GM12878 (cell line): Measurements from ENCODE around the gene PPP2R3A. TPM values are rescaled to one million over a fixed set of nuclear protein-coding genes. Genes with fewer than 3 reads are reported as not detected.
"Not testable (repeated sequence)": the region's sequence is repeated elsewhere in the genome, so short reads cannot be mapped to it uniquely, and the experiment has no call there.

Experiments used
- ATAC-seq: fragments of 200-7000 bp; cut with Tn5 transposase; 3 replicates; pipeline ENCODE4 v1.9.1; 2020; ENCODE audit warnings: mild to moderate bottlenecking, moderate library complexity
- BruUV-seq: library from RNA; stranded (reverse); fragments of 400-500 nt; replicated peaks from 2 replicates; lab custom pipeline; 2021; lab: Mats Ljungman, UMichigan
- CTCF ChIA-PET: fragments of 300-600 bp; sonication (Branson Sonifier 250); formaldehyde crosslinking; extraction: SDS; loops from one replicate; lab custom pipeline; 2021; ENCODE audit warnings: inconsistent platforms; lab: Yijun Ruan, JAX
- POLR2A ChIA-PET: fragments of 350-600 bp; formaldehyde crosslinking; extraction: SDS; loops from one replicate; lab custom pipeline; 2021; ENCODE audit warnings: inconsistent platforms; lab: Charles Lee
- RAD21 ChIA-PET: fragments of 300-600 bp; sonication (Branson Sonifier 250); formaldehyde crosslinking; loops from one replicate; lab custom pipeline; 2023; ENCODE audit warnings: antibody characterized with exemption; ENCODE audit not compliant: unreplicated experiment; lab: Charles Lee
- SMC1A ChIA-PET: fragments of 300-600 bp; sonication (Branson Sonifier 250); formaldehyde crosslinking; loops from one replicate; lab custom pipeline; 2023; ENCODE audit not compliant: unreplicated experiment, uncharacterized antibody; lab: Charles Lee
- DNase-seq: peaks from one replicate; pipeline ENCODE4 v3.0.0-alpha.2; 2011; ENCODE audit warnings: low read depth, low spot score
- FAIRE-seq: peaks from 3 replicates; lab custom pipeline; 2011; peaks lifted over from hg19 to GRCh38; lab: Jason Lieb, UNC
- H2AFZ ChIP-seq: 2 replicates; pipeline ENCODE4 v1.6.0; 2011; ENCODE audit warnings: low read depth, low read length, control low read depth; ENCODE audit not compliant: control insufficient read depth
- H3K27ac ChIP-seq: 2 replicates; pipeline ENCODE4 v1.5.1; 2011; ENCODE audit warnings: control low read depth; ENCODE audit not compliant: control insufficient read depth, insufficient read depth
- H3K27me3 ChIP-seq, 2 experiments: replicated peaks in 1 of 2; 2 replicates each; pipeline versions ENCODE4 v1.6.0 to v1.6.1; 2011; ENCODE audit warnings: low read length in 1 of 2; ENCODE audit not compliant: control insufficient read depth in 2 of 2, insufficient read depth in 2 of 2
- H3K36me3 ChIP-seq, 2 experiments: 2 replicates each; pipeline ENCODE4 v1.5.1; 2011; ENCODE audit warnings: low read length in 1 of 2; ENCODE audit not compliant: control insufficient read depth in 2 of 2, insufficient read depth in 2 of 2
- H3K4me1 ChIP-seq: 2 replicates; pipeline ENCODE4 v1.6.1; 2011; ENCODE audit warnings: mild to moderate bottlenecking, low read length, moderate library complexity, mixed read lengths; ENCODE audit not compliant: control insufficient read depth, insufficient read depth
- H3K4me2 ChIP-seq: 2 replicates; pipeline ENCODE4 v1.6.0; 2011; ENCODE audit warnings: control low read depth; ENCODE audit not compliant: control insufficient read depth, insufficient read depth
- H3K4me3 ChIP-seq: fragments of 200-600 bp; sonication (generic); 2 replicates; pipeline ENCODE4 v1.5.1; 2016
- H3K79me2 ChIP-seq: 2 replicates; pipeline ENCODE4 v1.6.0; 2011; ENCODE audit warnings: low read length; ENCODE audit not compliant: control insufficient read depth, insufficient read depth
- H3K9ac ChIP-seq: 2 replicates; pipeline ENCODE4 v1.8.0; 2011; ENCODE audit warnings: low read length, control low read depth, mixed read lengths; ENCODE audit not compliant: control insufficient read depth, insufficient read depth
- H3K9me3 ChIP-seq: replicated peaks from 3 replicates; pipeline ENCODE4 v1.5.1; 2011; ENCODE audit warnings: mild to moderate bottlenecking, low read length; ENCODE audit not compliant: control insufficient read depth, insufficient read depth
- H4K20me1 ChIP-seq: 2 replicates; pipeline ENCODE4 v1.6.0; 2011; ENCODE audit not compliant: control insufficient read depth, insufficient read depth
- BHLHE40 ChIP-seq, 2 experiments: fragments of 450-650 bp in 1 of 2; IDR thresholded peaks; 2 replicates each; pipeline ENCODE4 v1.6.1; 2011 to 2017; ENCODE audit warnings: low read depth in 2 of 2, borderline replicate concordance in 1 of 2, improper control_type of control experiment in 1 of 2, low read length in 1 of 2, mild to moderate bottlenecking in 1 of 2
- CBFB ChIP-seq: IDR thresholded peaks from 2 replicates; pipeline ENCODE4 v1.6.1; 2016; ENCODE audit warnings: antibody characterized with exemption, low read depth
- E4F1 ChIP-seq: fragments of 450-650 bp; IDR thresholded peaks from 2 replicates; pipeline ENCODE4 v1.6.1; 2018; ENCODE audit warnings: borderline replicate concordance, mild to moderate bottlenecking; ENCODE audit not compliant: partially characterized antibody
- FOXK2 ChIP-seq: fragments of 450-650 bp; IDR thresholded peaks from 2 replicates; pipeline ENCODE4 v1.6.1; 2017; ENCODE audit warnings: mild to moderate bottlenecking, moderate library complexity
- GABPA ChIP-seq: IDR thresholded peaks from 2 replicates; pipeline ENCODE4 v1.6.1; 2014; ENCODE audit warnings: antibody characterized with exemption, low read depth, mild to moderate bottlenecking, inconsistent platforms
- HDGF ChIP-seq: fragments of 450-650 bp; IDR thresholded peaks from 2 replicates; pipeline ENCODE4 v1.6.1; 2016; ENCODE audit warnings: antibody characterized with exemption
- IRF4 ChIP-seq: IDR thresholded peaks from 2 replicates; pipeline ENCODE4 v1.6.1; 2011; ENCODE audit warnings: low read depth, low read length
- KLF5 ChIP-seq: fragments of 450-650 bp; IDR thresholded peaks from 2 replicates; pipeline ENCODE4 v1.6.1; 2014; ENCODE audit warnings: mild to moderate bottlenecking; ENCODE audit not compliant: partially characterized antibody
- NR2C1 ChIP-seq: fragments of 450-650 bp; IDR thresholded peaks from 2 replicates; pipeline ENCODE4 v1.6.1; 2017; ENCODE audit warnings: antibody characterized with exemption, mild to moderate bottlenecking, moderate library complexity
- RB1 ChIP-seq: fragments of 450-650 bp; formaldehyde crosslinking; IDR thresholded peaks from 2 replicates; pipeline ENCODE4 v1.6.1; 2017; ENCODE audit warnings: mild to moderate bottlenecking, borderline replicate concordance
- RBBP5 ChIP-seq: fragments of 200-600 bp; sonication (generic); conservative IDR thresholded peaks from 2 replicates; pipeline ENCODE4 v1.6.1; 2016
- SMARCA5 ChIP-seq: fragments of 450-650 bp; IDR thresholded peaks from 2 replicates; pipeline ENCODE4 v1.6.1; 2017; ENCODE audit warnings: mild to moderate bottlenecking
- SP1 ChIP-seq: IDR thresholded peaks from one replicate; pipeline ENCODE4 v1.6.1; 2011; ENCODE audit warnings: low read depth, low read length
- SREBF1 ChIP-seq: IDR thresholded peaks from 2 replicates; pipeline ENCODE4 v1.6.1; 2012; ENCODE audit warnings: mild to moderate bottlenecking, low read length
- ZBED1 ChIP-seq: IDR thresholded peaks from 2 replicates; pipeline ENCODE4 v1.6.1; 2016; ENCODE audit warnings: borderline replicate concordance
- WGBS: methylation state at CpG from one replicate; pipeline ENCODE4 v1.1.6; 2016; ENCODE audit warnings: low lambda C conversion rate; ENCODE audit not compliant: insufficient replicate concordance, insufficient coverage; ENCODE audit errors: missing lambda C conversion rate; 5-methylcytosine and 5-hydroxymethylcytosine counted together
- in situ Hi-C: fragments of 300-500 bp; cut with MboI; formaldehyde crosslinking; loops from 9 replicates; pipeline ENCODE4 v1.14.3; 2018; ENCODE audit warnings: mixed read lengths
- intact Hi-C: fragments of 100-400 bp; cut with micrococcal nuclease; formaldehyde crosslinking; loops from one replicate; pipeline ENCODE4 v1.14.2; 2022; ENCODE audit not compliant: unreplicated experiment
- polyA plus RNA-seq, 11 experiments: library from polyadenylated mRNA; depleted of rRNA in 4 of 11; unstranded in 6 of 11; stranded (reverse) in 5 of 11; fragments of >200 nt; fragmentation: Nextera tagmentation in 4 of 11; fragmentation: Illumina TruSeq in 1 of 11; extraction: Ambion mirVana in 4 of 11; extraction: Trizol in 1 of 11; gene quantifications; 1 replicate in 1 of 11; 2 replicates in 10 of 11; pipeline versions ENCODE4 v1.2.1 to v1.2.3, GENCODE V29; 2011 to 2016; ENCODE audit warnings: inconsistent platforms in 2 of 11, missing spikeins in 2 of 11, low read depth in 1 of 11
- total RNA-seq, 4 experiments: library from RNA; depleted of rRNA in 3 of 4; stranded (reverse); fragments of >200 nt in 3 of 4; fragmentation: Illumina TruSeq in 1 of 4; extraction: Trizol in 1 of 4; gene quantifications; 2 replicates each; pipeline versions ENCODE4 v1.2.1 to v1.2.3, GENCODE V29; 2013 to 2021

Gene PPP2R3A
- total and polyA plus RNA-seq, 10 of the 15 experiments (the other 5 are each of a cell fraction or from before 2014, with no cell fraction given), result under 0.01 to 0.16 (median 0.06) TPM; not detected in 5

- FAIRE-seq, in situ Hi-C loops, H3K9me3 ChIP-seq, H3K27ac ChIP-seq, BruUV-seq, H3K4me1 ChIP-seq, H2AFZ ChIP-seq, ATAC-seq, H3K36me3 ChIP-seq, H3K27me3 ChIP-seq, DNase-seq: not testable (repeated sequence)
- RAD21 ChIA-PET, result interaction anchor here (1.0 to 3.2 kb wide), 4 partner anchors 9 to 560 kb away, joined by 3 to 12 read pairs (median 8); partner anchors contain the start of genes PCCB and STAG1
- Histone ChIP-seq H3K9ac (peak overlapping the region; percentile 99), H3K4me2 (peak overlapping the region; percentile 69), H4K20me1 (peaks cover 16% of the 10 kb centered on the region), H3K79me2 (peaks cover 92% of the 10 kb centered on the region), H3K4me3 (peak overlapping the region; percentile 83)
- CTCF ChIA-PET, result interaction anchor here (1.5 kb wide), 1 partner anchor 560 kb away, joined by 5 read pairs; the partner anchor contains the start of gene STAG1
- intact Hi-C loops, result loop anchor here (2.0 to 10.0 kb wide), 4 partner anchors 13 to 823 kb away; no protein-coding TSS in a partner anchor
- WGBS, result 2% methylated on average over 6 of the region's 6 CpGs
- 0 out of 2 replicates have a peak, but pooled peaks have one; percentile 53 for TF ChIP-seq HDGF
- POLR2A ChIA-PET, result interaction anchor here (0.9 to 1.5 kb wide), 2 partner anchors 37 to 669 kb away, joined by 3 to 4 read pairs; partner anchors contain the start of gene NCK1
- SMC1A ChIA-PET, result interaction anchor here (2.6 to 3.0 kb wide), 2 partner anchors 59 to 561 kb away, joined by 11 to 13 read pairs; partner anchors contain the start of genes PCCB and STAG1
These were observed 226.7 kb downstream of the PPP2R3A start for GRCh38 chr3:136192195-136192594.

DNA sequence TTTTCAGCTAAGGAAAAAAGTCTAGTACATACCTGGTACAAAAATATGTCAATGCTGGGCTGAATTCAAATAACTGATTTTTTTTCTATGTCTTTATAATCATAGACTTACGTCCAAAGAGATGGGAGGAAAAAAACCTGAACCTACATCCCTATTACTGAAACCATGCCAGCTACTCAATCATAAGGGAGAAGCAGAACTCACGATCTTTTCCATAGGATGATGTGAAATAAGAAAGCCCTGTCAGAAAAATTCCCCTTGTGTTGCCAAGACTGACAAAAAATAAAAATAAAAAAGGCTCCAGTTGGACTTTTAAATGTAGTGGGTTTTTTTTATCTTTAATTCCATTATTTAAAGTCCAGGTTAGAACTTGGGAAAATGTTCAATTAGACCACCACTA lies 227.3 kb downstream of the PPP2R3A start:
- ChIA-PET POLR2A (interaction anchor here (0.6 to 3.1 kb wide), 5 partner anchors 8 to 669 kb away, joined by 3 to 15 read pairs (median 3); partner anchors contain the start of genes NCK1 and PCCB), RAD21 (interaction anchor here (0.6 to 3.2 kb wide), 7 partner anchors 10 to 731 kb away, joined by 3 to 13 read pairs (median 7); partner anchors contain the start of genes PCCB and STAG1), CTCF (interaction anchor here (0.7 to 2.8 kb wide), 5 partner anchors 9 to 560 kb away, joined by 3 to 11 read pairs (median 5); partner anchors contain the start of genes PCCB and STAG1), SMC1A (interaction anchor here (1.1 to 3.0 kb wide), 5 partner anchors 12 to 560 kb away, joined by 3 to 13 read pairs (median 4); partner anchors contain the start of genes PCCB and STAG1)
- H2AFZ ChIP-seq, result no peak overlapping the region
- peaks cover 15% of the 10 kb centered on the region; the same call in 1 of the 2 replicates for H4K20me1 ChIP-seq
- FAIRE-seq (no peak), ATAC-seq (no peak), DNase-seq (no peak)
- H3K4me1 ChIP-seq, result peaks cover 10% of the 10 kb centered on the region
- no peaks in the 10 kb centered on the region for H3K27me3 ChIP-seq
- BruUV-seq, result no TSS peak
- peak overlapping the region; percentile 99 for H3K9ac ChIP-seq
- peak overlapping the region; percentile 83 for H3K4me3 ChIP-seq
- H3K27ac ChIP-seq, result peak overlapping the region; percentile 17
- WGBS, result 3% methylated on average over 2 of the region's 2 CpGs
- no peaks in the 10 kb centered on the region for H3K9me3 ChIP-seq
- intact Hi-C loops, result loop anchor here (2.0 to 10.0 kb wide), 4 partner anchors 14 to 822 kb away; no protein-coding TSS in a partner anchor
- H3K4me2 ChIP-seq, result peak overlapping the region; percentile 69
- in situ Hi-C loops, result no loop called here
- peaks cover 89% of the 10 kb centered on the region for H3K79me2 ChIP-seq
- H3K36me3 ChIP-seq, result peaks cover 0 to 2% of the 10 kb centered on the region in 2 experiments; a peak in 1 of 4 replicates
- TF ChIP-seq SMARCA5, result no peak
- TF ChIP-seq E4F1, result no peak
- no peak for TF ChIP-seq KLF5
- TF ChIP-seq RB1, result no peak
- TF ChIP-seq NR2C1, result no peak
- no peak for TF ChIP-seq ZBED1
- no peak for TF ChIP-seq FOXK2
- TF ChIP-seq BHLHE40 (IDR thresholded peaks at IDR 0.05; ENCODE audit: borderline replicate concordance in 1 of 2, low read depth in 2 of 2, low read length in 1 of 2), result no peak
- no peak for TF ChIP-seq SP1
- TF ChIP-seq IRF4, result no peak
- TF ChIP-seq CBFB, result no peak
- no peak for TF ChIP-seq SREBF1
- TF ChIP-seq RBBP5, result no peak
- TF ChIP-seq GABPA, result no peak
